Heart left ventricle (tissue), 16 donors: ENCODE measurements around the gene HDAC4. TPM values are rescaled to one million over a fixed set of nuclear protein-coding genes. Genes with fewer than 3 reads are reported as not detected.

Experiments
- ATAC-seq, 4 donors: fragments of 200-7000 bp; cut with Tn5 transposase; one replicate each; pipeline ENCODE4 v1.9.1; 2020 to 2022; ENCODE audit warnings: moderate library complexity in 4 of 4, mild to moderate bottlenecking in 3 of 4, moderate number of reproducible peaks in 1 of 4
- DNase-seq, 5 donors: peaks; one replicate each; pipeline ENCODE4 v3.0.0-alpha.2; 2020
- H3K27ac ChIP-seq, 12 donors: fragments of 200-600 bp; sonication (generic) in 4 of 12; one replicate each; pipeline versions ENCODE4 v1.5.0 to v1.8.0; 2016 to 2022; ENCODE audit warnings: mild to moderate bottlenecking in 2 of 12
- H3K27me3 ChIP-seq, 9 donors: fragments of 200-600 bp; sonication (generic) in 2 of 9; one replicate each; pipeline versions ENCODE4 v1.5.1 to v1.8.0; 2016 to 2022; ENCODE audit warnings: mild to moderate bottlenecking in 3 of 9
- H3K36me3 ChIP-seq, 9 donors: fragments of 200-600 bp; sonication (generic) in 2 of 9; one replicate each; pipeline versions ENCODE4 v1.5.0 to v1.8.0; 2018 to 2022; ENCODE audit warnings: mild to moderate bottlenecking in 2 of 9
- H3K4me1 ChIP-seq, 12 donors: fragments of 200-600 bp; sonication (generic) in 4 of 12; one replicate each; pipeline versions ENCODE4 v1.5.0 to v1.8.0; 2016 to 2022; ENCODE audit warnings: mild to moderate bottlenecking in 3 of 12
- H3K4me3 ChIP-seq, 12 donors: fragments of 200-600 bp; sonication (generic) in 4 of 12; one replicate each; pipeline versions ENCODE4 v1.5.0 to v1.8.0; 2017 to 2022; ENCODE audit warnings: mild to moderate bottlenecking in 9 of 12, moderate library complexity in 4 of 12
- H3K9me3 ChIP-seq, 12 donors: fragments of 200-600 bp; sonication (generic) in 4 of 12; one replicate each; pipeline versions ENCODE4 v1.5.0 to v1.8.0; 2016 to 2022; ENCODE audit warnings: mild to moderate bottlenecking in 1 of 12
- CTCF ChIP-seq, 12 donors: fragments of 200-600 bp; sonication (generic) in 4 of 12; IDR thresholded peaks; one replicate each; pipeline versions ENCODE4 v1.5.0 to v1.8.0; 2018 to 2022; ENCODE audit warnings: antibody characterized with exemption in 12 of 12, mild to moderate bottlenecking in 5 of 12
- POLR2A ChIP-seq, 2 donors: fragments of 450-650 bp; IDR thresholded peaks; one replicate each; pipeline ENCODE4 v1.6.1; 2017; ENCODE audit warnings: antibody characterized with exemption in 2 of 2, mild to moderate bottlenecking in 2 of 2, moderate library complexity in 2 of 2
- WGBS, 4 donors: extraction: QIAGEN DNeasy Blood & Tissue Kit in 2 of 4; methylation state at CpG; one replicate each; pipeline versions ENCODE4 v1.1.5 to v1.1.7; 2013 to 2018; 5-methylcytosine and 5-hydroxymethylcytosine counted together
- intact Hi-C, 10 donors: fragments of 100-400 bp; cut with DNase I; formaldehyde crosslinking; loops; one replicate each; pipeline versions ENCODE4 v1.11.1 to v1.14.2; 2022
- polyA plus RNA-seq, 2 donors: library from polyadenylated mRNA; stranded (reverse); fragments of 200-250 nt; gene quantifications; one replicate each; pipeline ENCODE4 v1.2.3, GENCODE V29; 2013
- total RNA-seq, 9 donors: library from RNA; depleted of rRNA in 2 of 9; stranded (reverse); fragments of >200 nt in 2 of 9; fragmentation: NEBNext Ultra II Directional in 3 of 9; extraction: Animal tissue kit (Norgen Biotek cat#: 25700) in 3 of 9; gene quantifications; one replicate each; pipeline versions ENCODE4 v1.1.0 to v1.2.4, GENCODE V29; 2016 to 2023
- donor health status: ischemic (EF 13 %, LVEDD 7.1; RV severe dilation, severe dysfunction).
- donor health status: healthy with polysubstance abuse.
- donor health status: DM: no; HTN: yes; CAD: no.
- donor health status: DM: no; HTN: no; CAD: no.
- donor health status: ischemic (EF 25% LVEDD 6.9; RV normal size, moderate dysfunction).
- donor health status: ischemic (EF 25% LVEDD 5.7; RV mildly dilated, moderate dysfunction).
- donor health status: healthy.
- donor health status: DM: yes; HTN: yes; CAD: no.
- donor health status: ischemic (EF 35%, LVEDD 5.7; RV mildly dilated, moderate dysfunction).
- donor health status: nonischemic (EF 11% LVEDD 7.7; RV severe dilation, severe dysfunction).
- donor health status: DM: yes; HTN: yes; CAD: no.
- donor health status: PGD.
- donor health status: ischemic (EF 29% LVEDD 5.4; RV normal size, mild dysfunction).
- donor health status: nonischemic (EF 23%, LVEDD 6.1; RV moderate dilation, normal function).

The HDAC4 gene
- total and polyA plus RNA-seq, 11 donors, result 13.9 to 37.6 (median 27.5) TPM

DNA sequence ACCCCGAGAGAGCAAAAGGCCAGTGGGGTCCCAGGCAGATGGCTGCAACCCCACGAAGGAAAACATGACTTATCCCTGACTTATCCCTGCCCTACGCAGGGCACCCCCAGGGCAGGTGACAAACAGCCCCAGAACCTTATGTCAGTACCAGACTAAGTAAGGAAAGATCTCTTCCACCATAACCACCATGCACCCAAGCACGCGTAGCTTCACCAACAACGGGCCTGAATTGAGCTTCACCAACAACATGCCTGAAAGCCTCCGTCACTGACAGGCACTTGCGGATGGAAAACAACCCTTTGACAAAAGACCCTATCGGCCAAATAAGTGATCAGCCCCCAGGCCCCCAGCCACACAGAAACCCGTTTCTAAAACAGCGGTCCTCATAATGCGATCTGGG lies 34.1 kb downstream of the HDAC4 start:
- intact Hi-C loops, result no loop called here
- Histone ChIP-seq H3K4me3 (no peak overlapping the region), H3K27me3 (no peaks in the 10 kb centered on the region), H3K4me1 (peaks cover 0 to 12% (median 0%) of the 10 kb centered on the region in 12 donors), H3K36me3 (peaks cover 0 to 4% (median 0%) of the 10 kb centered on the region in 9 donors), H3K27ac (peak overlapping the region in 1 of 12 donors; percentile 52), H3K9me3 (no peaks in the 10 kb centered on the region)
- WGBS, 4 donors, result 93 to 97% (median 95%) methylated on average over 12 of the region's 12 CpGs
- TF ChIP-seq POLR2A (IDR thresholded peaks at IDR 0.05) (no peak), CTCF (IDR thresholded peaks at IDR 0.05) (no peak)
- ATAC-seq, result no peak
- DNase-seq, result no peak

- 94 to 97% (median 95%) methylated on average over 27 to 32 of the region's 32 CpGs for WGBS, 4 donors
- Histone ChIP-seq H3K9me3 (no peaks in the 10 kb centered on the region), H3K27me3 (no peaks in the 10 kb centered on the region), H3K4me3 (no peak overlapping the region), H3K4me1 (peaks cover 0 to 12% (median 3%) of the 10 kb centered on the region in 12 donors), H3K36me3 (peaks cover 0 to 4% (median 0%) of the 10 kb centered on the region in 9 donors), H3K27ac (peak overlapping the region in 1 of 12 donors; percentile 52)
- intact Hi-C loops, result no loop called here
- TF ChIP-seq POLR2A (IDR thresholded peaks at IDR 0.05) (no peak), CTCF (IDR thresholded peaks at IDR 0.05) (no peak)
- no peak for DNase-seq
- ATAC-seq, result no peak
Observed at GRCh38 chr2:239365782-239366435, 34.9 kb downstream of the HDAC4 start.

DNA sequence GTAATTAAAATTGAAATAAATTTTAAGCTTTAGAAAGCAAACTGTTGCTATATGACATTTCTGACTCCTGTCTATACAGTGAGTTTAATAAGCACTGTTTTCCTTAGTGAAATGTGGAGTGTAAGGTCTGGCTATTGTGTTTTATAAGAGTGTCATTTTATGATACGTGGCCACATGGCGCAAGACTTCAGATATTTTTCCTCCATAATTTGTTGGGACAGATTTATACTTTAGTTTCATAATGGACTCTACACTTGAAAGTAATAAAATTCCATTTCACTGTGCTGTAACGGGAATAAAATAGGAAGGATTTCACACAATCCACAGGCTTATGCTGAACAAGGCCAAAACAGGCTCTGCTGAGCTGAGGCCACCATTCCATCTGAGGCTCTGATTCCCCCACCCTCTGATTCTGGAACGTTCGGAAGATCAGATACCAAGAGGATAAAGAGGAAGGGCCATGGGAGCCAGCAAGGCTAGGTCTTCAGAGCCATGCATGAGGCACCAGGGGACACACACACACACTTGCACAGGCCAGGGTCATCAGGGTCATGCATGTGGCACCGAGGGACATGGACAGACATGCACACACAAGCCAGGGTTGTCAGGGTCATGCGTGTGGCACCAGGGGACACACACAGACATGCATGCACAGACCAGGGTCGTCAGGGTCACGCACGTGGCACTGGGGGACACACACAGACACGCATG lies 35.6 kb downstream of the HDAC4 start:
- TF ChIP-seq POLR2A (IDR thresholded peaks at IDR 0.05) (no peak), CTCF (IDR thresholded peaks at IDR 0.05) (no peak)
- no peaks in the 10 kb centered on the region for H3K27me3 ChIP-seq
- H3K4me3 ChIP-seq, result no peak overlapping the region
- no peak for DNase-seq
- ATAC-seq, result no peak
- intact Hi-C loops, result no loop called here
- peaks cover 0 to 4% (median 0%) of the 10 kb centered on the region in 9 donors for H3K36me3 ChIP-seq
- peak overlapping the region in 1 of 12 donors; percentile 52 for H3K27ac ChIP-seq
- H3K4me1 ChIP-seq, result peaks cover 0 to 17% (median 4%) of the 10 kb centered on the region in 12 donors
- WGBS, 4 donors, result 83 to 91% (median 89%) methylated on average over 11 of the region's 11 CpGs
- H3K9me3 ChIP-seq, result no peaks in the 10 kb centered on the region

- WGBS, 4 donors, result 84 to 88% (median 85%) methylated on average over 21 of the region's 21 CpGs
- Histone ChIP-seq H3K4me3 (no peak overlapping the region), H3K4me1 (peaks cover 0 to 27% (median 4%) of the 10 kb centered on the region in 12 donors), H3K27me3 (no peaks in the 10 kb centered on the region), H3K9me3 (no peaks in the 10 kb centered on the region), H3K36me3 (peaks cover 0 to 4% (median 0%) of the 10 kb centered on the region in 9 donors), H3K27ac (peak overlapping the region in 1 of 12 donors; percentile 52)
- TF ChIP-seq CTCF (IDR thresholded peaks at IDR 0.05) (no peak), POLR2A (IDR thresholded peaks at IDR 0.05) (no peak)
- intact Hi-C loops, result no loop called here
- DNase-seq, result no peak
- ATAC-seq, result no peak
Observed at GRCh38 chr2:239363946-239364637, 36.7 kb downstream of the HDAC4 start.
